ENCODE results near the gene NELL2.

DNA sequence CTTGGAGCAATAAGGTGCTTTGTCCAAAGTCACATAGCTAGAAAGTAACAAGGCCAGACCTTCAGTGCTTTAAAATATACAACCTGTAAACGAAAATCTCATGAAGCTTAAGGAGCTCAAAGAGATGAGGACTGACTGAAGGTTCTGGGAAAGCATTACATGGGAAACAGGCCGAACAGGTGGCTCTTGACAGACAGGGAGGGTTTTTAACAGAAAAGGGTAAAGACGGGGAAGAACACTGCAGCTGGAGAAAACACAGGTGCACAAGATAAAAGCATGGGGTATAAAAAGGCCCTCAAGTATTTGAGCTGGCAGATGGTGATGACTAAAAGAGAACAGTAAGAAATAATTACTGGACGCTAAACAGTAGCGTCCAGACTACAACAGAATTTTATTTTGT lies 257.2 kb downstream of the NELL2 start:
- TF ChIP-seq, protein P1, sequence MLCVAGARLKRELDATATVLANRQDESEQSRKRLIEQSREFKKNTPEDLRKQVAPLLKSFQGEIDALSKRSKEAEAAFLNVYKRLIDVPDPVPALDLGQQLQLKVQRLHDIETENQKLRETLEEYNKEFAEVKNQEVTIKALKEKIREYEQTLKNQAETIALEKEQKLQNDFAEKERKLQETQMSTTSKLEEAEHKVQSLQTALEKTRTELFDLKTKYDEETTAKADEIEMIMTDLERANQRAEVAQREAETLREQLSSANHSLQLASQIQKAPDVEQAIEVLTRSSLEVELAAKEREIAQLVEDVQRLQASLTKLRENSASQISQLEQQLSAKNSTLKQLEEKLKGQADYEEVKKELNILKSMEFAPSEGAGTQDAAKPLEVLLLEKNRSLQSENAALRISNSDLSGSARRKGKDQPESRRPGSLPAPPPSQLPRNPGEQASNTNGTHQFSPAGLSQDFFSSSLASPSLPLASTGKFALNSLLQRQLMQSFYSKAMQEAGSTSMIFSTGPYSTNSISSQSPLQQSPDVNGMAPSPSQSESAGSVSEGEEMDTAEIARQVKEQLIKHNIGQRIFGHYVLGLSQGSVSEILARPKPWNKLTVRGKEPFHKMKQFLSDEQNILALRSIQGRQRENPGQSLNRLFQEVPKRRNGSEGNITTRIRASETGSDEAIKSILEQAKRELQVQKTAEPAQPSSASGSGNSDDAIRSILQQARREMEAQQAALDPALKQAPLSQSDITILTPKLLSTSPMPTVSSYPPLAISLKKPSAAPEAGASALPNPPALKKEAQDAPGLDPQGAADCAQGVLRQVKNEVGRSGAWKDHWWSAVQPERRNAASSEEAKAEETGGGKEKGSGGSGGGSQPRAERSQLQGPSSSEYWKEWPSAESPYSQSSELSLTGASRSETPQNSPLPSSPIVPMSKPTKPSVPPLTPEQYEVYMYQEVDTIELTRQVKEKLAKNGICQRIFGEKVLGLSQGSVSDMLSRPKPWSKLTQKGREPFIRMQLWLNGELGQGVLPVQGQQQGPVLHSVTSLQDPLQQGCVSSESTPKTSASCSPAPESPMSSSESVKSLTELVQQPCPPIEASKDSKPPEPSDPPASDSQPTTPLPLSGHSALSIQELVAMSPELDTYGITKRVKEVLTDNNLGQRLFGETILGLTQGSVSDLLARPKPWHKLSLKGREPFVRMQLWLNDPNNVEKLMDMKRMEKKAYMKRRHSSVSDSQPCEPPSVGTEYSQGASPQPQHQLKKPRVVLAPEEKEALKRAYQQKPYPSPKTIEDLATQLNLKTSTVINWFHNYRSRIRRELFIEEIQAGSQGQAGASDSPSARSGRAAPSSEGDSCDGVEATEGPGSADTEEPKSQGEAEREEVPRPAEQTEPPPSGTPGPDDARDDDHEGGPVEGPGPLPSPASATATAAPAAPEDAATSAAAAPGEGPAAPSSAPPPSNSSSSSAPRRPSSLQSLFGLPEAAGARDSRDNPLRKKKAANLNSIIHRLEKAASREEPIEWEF (IDR thresholded peaks at IDR 0.05; ENCODE audit: insufficient replicate concordance, low read depth, low read length) = no peak
- no peak for TF ChIP-seq POLR2A (IDR thresholded peaks at IDR 0.05; ENCODE audit: low read depth, low read length)
